ENCODE measurements around the gene TSPAN15.

- TF ChIP-seq CTCF (tag by site-specific recombination; IDR thresholded peaks at IDR 0.05), result no peak
- TF ChIP-seq ZSCAN5A (tag by site-specific recombination; IDR thresholded peaks at IDR 0.05), result no peak
- no peak for TF ChIP-seq GLI4 (tag by site-specific recombination; IDR thresholded peaks at IDR 0.05)
- no peak for TF ChIP-seq ZBTB49 (tag by site-specific recombination; IDR thresholded peaks at IDR 0.05; ENCODE audit: low read depth)
- TF ChIP-seq GLIS2 (tag by site-specific recombination; IDR thresholded peaks at IDR 0.05), result no peak
- no peak for TF ChIP-seq ZSCAN18 (tag by site-specific recombination; IDR thresholded peaks at IDR 0.05)
- no peak for TF ChIP-seq PRDM1 (tag by site-specific recombination; IDR thresholded peaks at IDR 0.05)
- TF ChIP-seq ZNF513 (tag by site-specific recombination; IDR thresholded peaks at IDR 0.05), result no peak
- TF ChIP-seq ZNF157 (tag by site-specific recombination; IDR thresholded peaks at IDR 0.05), result no peak
- no peak for TF ChIP-seq ZNF521 (tag by site-specific recombination; IDR thresholded peaks at IDR 0.05)
- TF ChIP-seq ZNF701 (tag by site-specific recombination; IDR thresholded peaks at IDR 0.05), result no peak
- no peak for TF ChIP-seq BCL11B (tag by site-specific recombination; IDR thresholded peaks at IDR 0.05; ENCODE audit: low read depth)
- TF ChIP-seq ZNF639 (tag by site-specific recombination; IDR thresholded peaks at IDR 0.05), result no peak
- TF ChIP-seq ZNF174 (tag by site-specific recombination; IDR thresholded peaks at IDR 0.05), result no peak
Measured at GRCh38 chr10:69472544-69472943, 21.3 kb downstream of the TSPAN15 start.
